HepG2 (cell line): ENCODE results near the gene ZNF454. TPM values are rescaled to one million over a fixed set of nuclear protein-coding genes. Genes with fewer than 3 reads are reported as not detected.

Experiments
- ATAC-seq: fragments of 200-7000 bp; cut with Tn5 transposase; 3 replicates; pipeline ENCODE4 v1.9.1; 2020; ENCODE audit warnings: mild to moderate bottlenecking, moderate library complexity
- BruUV-seq: library from RNA; stranded (reverse); fragments of 400-500 nt; replicated peaks from 2 replicates; lab custom pipeline; 2021; lab: Mats Ljungman, UMichigan
- CTCF ChIA-PET: fragments of 300-600 bp; formaldehyde crosslinking; extraction: SDS; loops from one replicate; lab custom pipeline; 2021; ENCODE audit warnings: low total read pairs, inconsistent platforms, low intra/inter-chr PET ratio; lab: Yijun Ruan, JAX
- POLR2A ChIA-PET: fragments of 350-600 bp; sonication (Branson Sonifier 250); formaldehyde crosslinking; loops from one replicate; lab custom pipeline; 2020; ENCODE audit warnings: antibody characterized with exemption, inconsistent platforms; lab: Yijun Ruan, JAX
- DNase-seq: peaks from one replicate; pipeline ENCODE4 v3.0.0-alpha.2; 2015; ENCODE audit warnings: low spot score
- FAIRE-seq: peaks from 3 replicates; lab custom pipeline; 2011; peaks lifted over from hg19 to GRCh38; lab: Jason Lieb, UNC
- H2AFZ ChIP-seq: one replicate; pipeline ENCODE4 v1.6.1; 2011; ENCODE audit warnings: low read length, inconsistent platforms
- H3K27ac ChIP-seq: fragments of 300-600 bp; 3 replicates; pipeline ENCODE4 v1.8.0; 2011; ENCODE audit warnings: mixed run types, mild to moderate bottlenecking, mixed read lengths, low read length, inconsistent platforms; ENCODE audit not compliant: insufficient read depth; ENCODE audit errors: extremely low read length
- H3K27me3 ChIP-seq, 2 experiments: fragments of 200-600 bp in 1 of 2; 2 replicates in 1 of 2; 3 replicates in 1 of 2; pipeline versions ENCODE4 v1.6.0 to v1.8.0; 2011; ENCODE audit warnings: low read length in 2 of 2, mild to moderate bottlenecking in 2 of 2, moderate library complexity in 2 of 2, inconsistent platforms in 1 of 2; ENCODE audit not compliant: insufficient read depth in 2 of 2, control insufficient read depth in 1 of 2
- H3K36me3 ChIP-seq, 2 experiments: fragments of 200-600 bp in 1 of 2; replicated peaks in 1 of 2; 2 replicates in 1 of 2; 3 replicates in 1 of 2; pipeline versions ENCODE4 v1.5.1 to v1.8.0; 2011; ENCODE audit warnings: low read length in 2 of 2, inconsistent platforms in 1 of 2; ENCODE audit not compliant: insufficient read depth in 2 of 2, control insufficient read depth in 1 of 2
- H3K4me1 ChIP-seq: 2 replicates; pipeline ENCODE4 v1.5.1; 2012; ENCODE audit warnings: low read length, inconsistent platforms; ENCODE audit not compliant: insufficient read depth
- H3K4me2 ChIP-seq: 2 replicates; pipeline ENCODE4 v1.6.0; 2011; ENCODE audit warnings: low read depth, low read length, inconsistent platforms
- H3K4me3 ChIP-seq, 3 experiments: fragments of 200-600 bp in 1 of 3; sonication (generic), shearing (Covaris generic) in 1 of 3; replicated peaks in 1 of 3; 2 replicates each; pipeline ENCODE4 v1.5.1; 2011 to 2016; ENCODE audit warnings: low read length in 3 of 3, inconsistent platforms in 2 of 3, low read depth in 2 of 3, mild to moderate bottlenecking in 2 of 3, control low read depth in 1 of 3, mixed read lengths in 1 of 3; ENCODE audit not compliant: insufficient read depth in 1 of 3
- H3K79me2 ChIP-seq: one replicate; pipeline ENCODE4 v1.6.1; 2011; ENCODE audit warnings: low read length, inconsistent platforms; ENCODE audit not compliant: insufficient read depth
- H3K9ac ChIP-seq: 2 replicates; pipeline ENCODE4 v1.6.0; 2011; ENCODE audit warnings: mild to moderate bottlenecking, low read depth, low read length, inconsistent platforms; ENCODE audit not compliant: insufficient read depth
- H3K9me3 ChIP-seq: 2 replicates; pipeline ENCODE4 v1.5.1; 2012; ENCODE audit warnings: mild to moderate bottlenecking, low read length
- H4K20me1 ChIP-seq: 2 replicates; pipeline ENCODE4 v1.6.0; 2011; ENCODE audit warnings: inconsistent platforms, mild to moderate bottlenecking, low read length, moderate library complexity; ENCODE audit not compliant: insufficient read depth
- CHD2 ChIP-seq: IDR thresholded peaks from 2 replicates; pipeline ENCODE4 v1.6.1; 2011; ENCODE audit warnings: low read depth, low read length, improper control_type of control experiment
- MED1 ChIP-seq: sonication (generic); formaldehyde crosslinking; IDR thresholded peaks from 2 replicates; pipeline ENCODE4 v1.4.0; 2020; ENCODE audit warnings: missing genetic modification reagents
- MTF1 ChIP-seq: sonication (generic); formaldehyde crosslinking; IDR thresholded peaks from 2 replicates; pipeline ENCODE4 v1.5.0; 2020; ENCODE audit warnings: missing genetic modification reagents
- MTF2 ChIP-seq: sonication (generic); formaldehyde crosslinking; IDR thresholded peaks from 2 replicates; pipeline ENCODE4 v1.5.0; 2020; ENCODE audit warnings: missing genetic modification reagents, borderline replicate concordance
- ZBTB44 ChIP-seq: sonication (generic); formaldehyde crosslinking; IDR thresholded peaks from 2 replicates; pipeline ENCODE4 v1.4.0; 2020; ENCODE audit warnings: missing genetic modification reagents
- ZNF567 ChIP-seq: sonication (generic); formaldehyde crosslinking; IDR thresholded peaks from 2 replicates; pipeline ENCODE4 v1.8.1; 2023; ENCODE audit warnings: mild to moderate bottlenecking, missing genetic modification reagents, borderline replicate concordance
- ZNF615 ChIP-seq: sonication (generic); formaldehyde crosslinking; IDR thresholded peaks from 2 replicates; pipeline ENCODE4 v1.5.0; 2020; ENCODE audit warnings: mild to moderate bottlenecking, missing genetic modification reagents, borderline replicate concordance
- ZNF775 ChIP-seq: sonication (generic); formaldehyde crosslinking; IDR thresholded peaks from 2 replicates; pipeline ENCODE4 v1.4.0; 2020; ENCODE audit warnings: missing genetic modification reagents, mild to moderate bottlenecking, moderate library complexity, borderline replicate concordance
- ZNF790 ChIP-seq: sonication (generic); formaldehyde crosslinking; IDR thresholded peaks from 2 replicates; pipeline ENCODE4 v1.8.0; 2022; ENCODE audit warnings: missing genetic modification reagents, mild to moderate bottlenecking, borderline replicate concordance
- WGBS: methylation state at CpG from one replicate; pipeline ENCODE4 v1.1.6; 2017; ENCODE audit warnings: low lambda C conversion rate; 5-methylcytosine and 5-hydroxymethylcytosine counted together
- in situ Hi-C: cut with HindIII; loops from 2 replicates; pipeline ENCODE4 v1.10.0; 2017; ENCODE audit warnings: low pct_unique_long_range_greater_than_20kb; ENCODE audit not compliant: extremely low pct_ligation_motif_present
- intact Hi-C: fragments of 100-400 bp; cut with micrococcal nuclease; formaldehyde crosslinking; loops from one replicate; pipeline ENCODE4 v1.10.0; 2022; ENCODE audit not compliant: unreplicated experiment
- polyA plus RNA-seq, 8 experiments: library from polyadenylated mRNA; depleted of rRNA in 3 of 8; stranded (reverse) in 7 of 8; unstranded in 1 of 8; fragments of >200 nt; fragmentation: Illumina TruSeq in 4 of 8; extraction: Trizol in 4 of 8; gene quantifications; 2 replicates each; pipeline versions ENCODE4 v1.2.1 to v1.2.3, GENCODE V29; 2011 to 2016; ENCODE audit warnings: low read depth in 4 of 8, missing spikeins in 1 of 8, mixed read lengths in 1 of 8; ENCODE audit not compliant: insufficient read depth in 1 of 8
- total RNA-seq, 5 experiments: library from RNA; depleted of rRNA; stranded (reverse); fragments of >200 nt; fragmentation: Illumina TruSeq; extraction: Trizol; gene quantifications; 2 replicates each; pipeline ENCODE4 v1.2.3, GENCODE V29; 2016; ENCODE audit warnings: low read depth in 1 of 5
- TF ChIP-seq, protein P1 (sequence below): sonication (generic); formaldehyde crosslinking; IDR thresholded peaks from 2 replicates; pipeline ENCODE4 v1.4.0; 2020; ENCODE audit warnings: missing genetic modification reagents

Gene ZNF454
- total and polyA plus RNA-seq, 2 of the 13 experiments (the other 11 are each of a cell fraction or from before 2014, with no cell fraction given): 0.16 TPM; not detected in 1

- BruUV-seq: no TSS peak
- 84% methylated on average over 24 of the region's 43 CpGs for WGBS
Measured at GRCh38 chr5:178986326-178986960, 45.4 kb downstream of the ZNF454 start.

More at GRCh38 chr5:178986326-178986960, 45.4 kb downstream of the ZNF454 start:
- DNase-seq (no peak), FAIRE-seq (no peak), ATAC-seq (no peak)
- peaks cover 65% of the 10 kb centered on the region for H3K9me3 ChIP-seq
- no peaks in the 10 kb centered on the region for H3K36me3 ChIP-seq
- H3K79me2 ChIP-seq: no peaks in the 10 kb centered on the region
- intact Hi-C loops (no loop called here), in situ Hi-C loops (no loop called here)
- no peaks in the 10 kb centered on the region for H3K27me3 ChIP-seq
- H3K4me2 ChIP-seq: no peak overlapping the region
- no peaks in the 10 kb centered on the region for H4K20me1 ChIP-seq
- H3K4me1 ChIP-seq: no peaks in the 10 kb centered on the region
- H2AFZ ChIP-seq: no peak overlapping the region
- no peak overlapping the region for H3K4me3 ChIP-seq
- ChIA-PET POLR2A (no interaction called here), CTCF (no interaction called here)
- no peak overlapping the region for H3K9ac ChIP-seq
- no peak for TF ChIP-seq ZNF790 (CRISPR knock-in tag)
- TF ChIP-seq, protein P1, sequence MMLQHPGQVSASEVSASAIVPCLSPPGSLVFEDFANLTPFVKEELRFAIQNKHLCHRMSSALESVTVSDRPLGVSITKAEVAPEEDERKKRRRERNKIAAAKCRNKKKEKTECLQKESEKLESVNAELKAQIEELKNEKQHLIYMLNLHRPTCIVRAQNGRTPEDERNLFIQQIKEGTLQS (CRISPR knock-in tag): no peak
- no peak for TF ChIP-seq CHD2
- no peak for TF ChIP-seq ZNF567 (CRISPR knock-in tag)
- TF ChIP-seq MTF2: no peak
- no peak for TF ChIP-seq MTF1 (CRISPR knock-in tag)
- TF ChIP-seq ZBTB44: no peak
- TF ChIP-seq ZNF615 (CRISPR knock-in tag): no peak
- TF ChIP-seq ZNF775: no peak
- no peak for TF ChIP-seq MED1 (CRISPR knock-in tag)
- H3K27ac ChIP-seq: no peak overlapping the region
